ENCODE data around the gene SERPIND1. TPM values are rescaled to one million over a fixed set of nuclear protein-coding genes. Genes with fewer than 3 reads are reported as not detected.

SERPIND1 gene
- total and polyA plus RNA-seq, 2 experiments from 2014 or later, result not detected

DNA sequence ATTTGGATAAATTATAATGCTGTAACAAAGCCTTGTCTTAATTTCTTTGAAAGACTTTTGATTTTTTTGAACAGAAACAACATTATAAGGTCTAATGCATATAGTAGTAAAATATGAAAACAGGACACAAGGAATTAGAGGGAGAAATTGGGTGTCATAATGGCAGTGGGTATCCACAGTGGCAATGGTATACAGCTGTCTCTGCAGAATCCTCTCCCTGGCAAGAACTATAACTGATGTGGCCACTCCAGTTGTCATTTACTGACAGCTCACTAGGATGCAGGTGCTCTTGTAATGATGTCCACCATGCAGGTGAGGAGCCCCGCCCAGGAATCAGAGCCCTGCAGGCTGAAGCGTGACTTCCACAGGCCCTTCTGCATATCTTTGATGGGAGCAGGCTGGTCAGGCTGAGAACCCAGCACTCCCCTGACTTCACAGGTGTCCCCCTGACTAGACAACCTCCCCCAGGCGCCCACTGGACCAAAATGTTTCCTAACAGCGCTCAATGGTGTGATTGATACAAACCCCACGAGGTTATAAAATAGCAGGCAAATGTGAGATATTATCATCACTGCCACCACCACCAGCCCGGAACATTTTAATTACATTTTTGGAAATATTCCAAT, 32.8 kb upstream of the SERPIND1 start:
- DNase-seq (ENCODE audit: low spot score), result no peak
- Histone ChIP-seq H3K27ac (ENCODE audit: low read depth) (no peak overlapping the region), H3K4me2 (no peak overlapping the region), H3K79me2 (replicated peaks; ENCODE audit: insufficient read depth) (no peaks in the 10 kb centered on the region), H3K4me1 (ENCODE audit: insufficient read depth) (no peaks in the 10 kb centered on the region), H2AFZ (no peak overlapping the region), H3K36me3 (ENCODE audit: insufficient read depth) (no peaks in the 10 kb centered on the region), H4K20me1 (replicated peaks; ENCODE audit: insufficient read depth) (no peaks in the 10 kb centered on the region), H3K27me3 (ENCODE audit: insufficient read depth) (no peaks in the 10 kb centered on the region), H3K4me3 (no peak overlapping the region), H3F3A (replicated peaks; ENCODE audit: low read depth) (no peaks in the 10 kb centered on the region), H3K9me2 (ENCODE audit: insufficient read depth) (no peaks in the 10 kb centered on the region)
- Mint-ChIP-seq H3K36me3 (ENCODE audit: low read depth) (peaks cover 9% of the 10 kb centered on the region), H3K27me3 (ENCODE audit: insufficient read depth, low read depth, poor library complexity) (no peaks in the 10 kb centered on the region), H3K4me1 (no peaks in the 10 kb centered on the region), H3K4me3 (no peak overlapping the region), H3K9me3 (peaks cover 3% of the 10 kb centered on the region; the same call in 1 of the 3 replicates), H3K27ac (no peak overlapping the region)
- ATAC-seq, result no peak
- no peak for TF ChIP-seq CREB1 (CRISPR knock-in tag; IDR thresholded peaks at IDR 0.05; ENCODE audit: low read depth)

DNA sequence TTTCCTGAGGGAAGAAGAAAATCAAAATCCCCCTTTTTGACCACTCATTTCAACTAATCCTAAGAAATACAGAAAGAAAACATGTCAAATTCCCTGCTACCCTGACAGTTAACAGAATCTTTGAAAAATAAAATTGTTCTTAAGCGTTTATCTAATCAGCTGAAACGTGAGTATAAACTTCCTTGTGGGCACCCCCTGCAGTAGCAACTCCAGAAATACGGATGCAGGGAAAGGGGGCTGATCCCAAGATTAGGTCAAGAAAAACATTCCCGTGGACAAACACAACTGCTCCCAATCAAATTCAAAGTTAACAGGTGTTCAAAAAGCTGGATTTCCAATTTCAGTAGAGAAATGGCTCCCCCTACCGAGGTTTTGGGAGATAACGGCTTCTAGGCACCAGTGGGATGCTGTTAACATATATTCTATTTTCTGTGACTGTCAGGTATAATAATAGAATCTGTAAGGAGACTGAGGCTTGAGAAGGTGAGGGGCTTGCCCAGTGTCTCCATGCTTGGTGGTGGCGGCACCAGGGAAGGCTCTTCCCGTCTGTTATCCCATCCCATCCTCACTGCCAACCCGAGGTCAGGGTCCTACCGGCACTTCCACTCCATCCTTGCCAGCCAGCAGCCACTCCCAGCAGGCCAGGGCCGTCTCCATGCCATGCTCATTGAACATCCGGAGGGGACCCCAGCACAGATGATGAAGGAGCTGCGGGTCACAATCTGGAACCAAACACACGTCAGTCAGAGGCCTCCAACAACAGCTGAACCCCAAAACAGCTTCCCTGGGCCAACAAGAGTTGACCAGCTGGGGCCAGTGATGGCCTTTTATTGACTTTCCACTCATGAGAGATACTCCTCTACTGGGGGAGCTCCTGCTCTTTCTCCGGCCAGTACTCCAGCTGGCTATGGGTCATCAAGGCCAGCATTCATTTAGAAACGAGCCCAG, 32.0 kb upstream of the SERPIND1 start:
- H3K4me2 ChIP-seq, result no peak overlapping the region
- Mint-ChIP-seq H3K9me3 (peaks cover 3% of the 10 kb centered on the region; the same call in 1 of the 3 replicates), H3K27me3 (ENCODE audit: insufficient read depth, low read depth, poor library complexity) (no peaks in the 10 kb centered on the region), H3K36me3 (ENCODE audit: low read depth) (peaks cover 11% of the 10 kb centered on the region), H3K4me3 (no peak overlapping the region), H3K4me1 (no peaks in the 10 kb centered on the region), H3K27ac (no peak overlapping the region)
- DNase-seq (ENCODE audit: low spot score) (peak; percentile 77), ATAC-seq (peak; percentile 43; the same call in 2 of the 3 replicates)
- TF ChIP-seq, protein P1, sequence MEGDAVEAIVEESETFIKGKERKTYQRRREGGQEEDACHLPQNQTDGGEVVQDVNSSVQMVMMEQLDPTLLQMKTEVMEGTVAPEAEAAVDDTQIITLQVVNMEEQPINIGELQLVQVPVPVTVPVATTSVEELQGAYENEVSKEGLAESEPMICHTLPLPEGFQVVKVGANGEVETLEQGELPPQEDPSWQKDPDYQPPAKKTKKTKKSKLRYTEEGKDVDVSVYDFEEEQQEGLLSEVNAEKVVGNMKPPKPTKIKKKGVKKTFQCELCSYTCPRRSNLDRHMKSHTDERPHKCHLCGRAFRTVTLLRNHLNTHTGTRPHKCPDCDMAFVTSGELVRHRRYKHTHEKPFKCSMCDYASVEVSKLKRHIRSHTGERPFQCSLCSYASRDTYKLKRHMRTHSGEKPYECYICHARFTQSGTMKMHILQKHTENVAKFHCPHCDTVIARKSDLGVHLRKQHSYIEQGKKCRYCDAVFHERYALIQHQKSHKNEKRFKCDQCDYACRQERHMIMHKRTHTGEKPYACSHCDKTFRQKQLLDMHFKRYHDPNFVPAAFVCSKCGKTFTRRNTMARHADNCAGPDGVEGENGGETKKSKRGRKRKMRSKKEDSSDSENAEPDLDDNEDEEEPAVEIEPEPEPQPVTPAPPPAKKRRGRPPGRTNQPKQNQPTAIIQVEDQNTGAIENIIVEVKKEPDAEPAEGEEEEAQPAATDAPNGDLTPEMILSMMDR (conservative IDR thresholded peaks at IDR 0.05; ENCODE audit: low read depth in 2 of 2), result peak; percentile 66 to 92
- no peak for TF ChIP-seq STAT1 (IDR thresholded peaks at IDR 0.05; ENCODE audit: unreplicated experiment)
- no peak for TF ChIP-seq REST (IDR thresholded peaks at IDR 0.05; ENCODE audit: unreplicated experiment)
- no peak for TF ChIP-seq CREB1 (CRISPR knock-in tag; IDR thresholded peaks at IDR 0.05; ENCODE audit: low read depth)
- TF ChIP-seq POLR2AphosphoS5 (IDR thresholded peaks at IDR 0.05; ENCODE audit: low read depth), result no peak
- TF ChIP-seq ETS1 (IDR thresholded peaks at IDR 0.05), result no peak
- no peak for TF ChIP-seq NANOG (IDR thresholded peaks at IDR 0.05; ENCODE audit: borderline replicate concordance)
- TF ChIP-seq ZNF114 (CRISPR knock-in tag; IDR thresholded peaks at IDR 0.05), result no peak
- H3K9me2 ChIP-seq (ENCODE audit: insufficient read depth), result no peaks in the 10 kb centered on the region
- no peaks in the 10 kb centered on the region for H3K27me3 ChIP-seq (ENCODE audit: insufficient read depth)
- H4K20me1 ChIP-seq (replicated peaks; ENCODE audit: insufficient read depth), result no peaks in the 10 kb centered on the region
- H3F3A ChIP-seq (replicated peaks; ENCODE audit: low read depth), result no peaks in the 10 kb centered on the region
- H2AFZ ChIP-seq, result no peak overlapping the region
- H3K79me2 ChIP-seq (replicated peaks; ENCODE audit: insufficient read depth), result no peaks in the 10 kb centered on the region
- no peak overlapping the region for H3K27ac ChIP-seq (ENCODE audit: low read depth)
- no peaks in the 10 kb centered on the region for H3K4me1 ChIP-seq (ENCODE audit: insufficient read depth)
- no peak overlapping the region for H3K4me3 ChIP-seq
- H3K36me3 ChIP-seq (ENCODE audit: insufficient read depth), result no peaks in the 10 kb centered on the region

All from GM23338 (cell line).